Activated CD8-positive, alpha-beta memory T cell treated with anti-CD3 and anti-CD28 coated beads for 24 hours (primary cell): ENCODE data around the gene ATP6V0A1.
A peak's percentile ranks its signal among the peaks of the same experiment; 100 is the strongest.
"Not testable (repeated sequence)": the region's sequence is repeated elsewhere in the genome, so short reads cannot be mapped to it uniquely, and the experiment has no call there.

Experiments used
- DNase-seq: peaks from one replicate; pipeline ENCODE4 v3.0.0-alpha.2; 2020

The ATP6V0A1 gene

GRCh38 chr17:42520540-42520951 lies 61.9 kb downstream of the ATP6V0A1 start:
- DNase-seq: no peak

GRCh38 chr17:42521036-42521435 lies 62.4 kb downstream of the ATP6V0A1 start:
- DNase-seq: no peak

GRCh38 chr17:42521666-42522262 lies 63.1 kb downstream of the ATP6V0A1 start:
- DNase-seq: no peak

GRCh38 chr17:42522263-42522790 lies 63.6 kb downstream of the ATP6V0A1 start:
- no peak for DNase-seq

- DNase-seq: no peak
These were observed 64.2 kb downstream of the ATP6V0A1 start for GRCh38 chr17:42522798-42523278.

GRCh38 chr17:42525221-42525620 lies 66.5 kb downstream of the ATP6V0A1 start:
- no peak for DNase-seq

GRCh38 chr17:42526031-42526444 lies 67.4 kb downstream of the ATP6V0A1 start:
- DNase-seq: no peak

- DNase-seq: no peak
These were observed 69.3 kb downstream of the ATP6V0A1 start for GRCh38 chr17:42527932-42528331.

- DNase-seq: no peak
These were observed 70.4 kb downstream of the ATP6V0A1 start for GRCh38 chr17:42529061-42529460.

- DNase-seq: no peak
These were observed 72.3 kb downstream of the ATP6V0A1 start for GRCh38 chr17:42530952-42531454.

GRCh38 chr17:42531455-42532354 lies 73.0 kb downstream of the ATP6V0A1 start:
- peak; percentile 78 for DNase-seq

- no peak for DNase-seq
These were observed 76.7 kb downstream of the ATP6V0A1 start for GRCh38 chr17:42535155-42536047.

- DNase-seq: peak; percentile 95
These were observed 77.3 kb downstream of the ATP6V0A1 start, which contains the start of gene NAGLU for GRCh38 chr17:42536048-42536371. Gene NAGLU (plus strand): TSS chr17:42536241. CDS start chr17:42536273, 32 bp downstream.

- DNase-seq: peak; percentile 89
These were observed 77.9 kb downstream of the ATP6V0A1 start for GRCh38 chr17:42536372-42537155.

- DNase-seq: no peak
These were observed 78.6 kb downstream of the ATP6V0A1 start for GRCh38 chr17:42537156-42537805.

GRCh38 chr17:42537826-42538451 lies 79.3 kb downstream of the ATP6V0A1 start:
- no peak for DNase-seq

GRCh38 chr17:42538482-42538881 lies 79.8 kb downstream of the ATP6V0A1 start:
- DNase-seq: no peak

GRCh38 chr17:42540558-42540957 lies 81.9 kb downstream of the ATP6V0A1 start:
- DNase-seq: not testable (repeated sequence)

GRCh38 chr17:42541041-42541833 lies 82.6 kb downstream of the ATP6V0A1 start:
- DNase-seq: peak; percentile 65
